Activated naive CD8-positive, alpha-beta T cell treated with anti-CD3 and anti-CD28 coated beads, Interleukin-2, amount 10 ng/mL, durations not matched to agents 7 days and 5 days (primary cell): ENCODE measurements around the gene KCNMA1. TPM values are rescaled to one million over a fixed set of nuclear protein-coding genes. Genes with fewer than 3 reads are reported as not detected.

Experiments used
- ATAC-seq: fragments of 150-1000 bp; cut with Tn5 transposase; one replicate; pipeline ENCODE4 v1.10.0; 2021; ENCODE audit warnings: low read depth, moderate library complexity
- POLR2A ChIA-PET: fragments of 350-600 bp; sonication (Branson Sonifier 250); formaldehyde crosslinking; loops from one replicate; lab custom pipeline; 2021; ENCODE audit warnings: antibody characterized with exemption; lab: Charles Lee
- DNase-seq: peaks from one replicate; pipeline ENCODE4 v3.0.0; 2021
- H3K27ac Mint-ChIP-seq: one replicate; pipeline ENCODE4 v1.8.0; 2022; ENCODE audit warnings: mild to moderate bottlenecking, mixed read lengths
- H3K27me3 Mint-ChIP-seq: one replicate; pipeline ENCODE4 v1.8.0; 2022; ENCODE audit warnings: mild to moderate bottlenecking, moderate library complexity, mixed read lengths
- H3K36me3 Mint-ChIP-seq: one replicate; pipeline ENCODE4 v1.8.0; 2021; ENCODE audit warnings: mild to moderate bottlenecking, mixed read lengths
- H3K4me1 Mint-ChIP-seq: one replicate; pipeline ENCODE4 v1.8.0; 2021; ENCODE audit warnings: mixed read lengths
- H3K4me3 Mint-ChIP-seq: one replicate; pipeline ENCODE4 v1.8.0; 2022; ENCODE audit warnings: mild to moderate bottlenecking, moderate library complexity, mixed read lengths
- H3K9me3 Mint-ChIP-seq: one replicate; pipeline ENCODE4 v1.8.0; 2021; ENCODE audit warnings: mixed read lengths
- total RNA-seq, 2 experiments: library from RNA; stranded (reverse); gene quantifications; one replicate each; pipeline ENCODE4 v1.2.3, GENCODE V29; 2021

The KCNMA1 gene
- total RNA-seq, 2 experiments from 2014 or later, result 0.39 to 0.54 TPM

GRCh38 chr10:77619964-77620703 lies 17.5 kb downstream of the KCNMA1 start:
- Mint-ChIP-seq H3K4me1 (peaks cover 10% of the 10 kb centered on the region), H3K4me3 (no peak overlapping the region), H3K36me3 (no peaks in the 10 kb centered on the region), H3K27ac (no peak overlapping the region), H3K9me3 (no peaks in the 10 kb centered on the region), H3K27me3 (peaks cover 2% of the 10 kb centered on the region)
- POLR2A ChIA-PET, result no interaction called here
- DNase-seq, result no peak
- no peak for ATAC-seq

- ATAC-seq (no peak), DNase-seq (no peak)
- H3K4me1 Mint-ChIP-seq, result peaks cover 9% of the 10 kb centered on the region
- H3K4me3 Mint-ChIP-seq, result no peak overlapping the region
- no peaks in the 10 kb centered on the region for H3K9me3 Mint-ChIP-seq
- H3K27me3 Mint-ChIP-seq, result peaks cover 6% of the 10 kb centered on the region
- POLR2A ChIA-PET, result no interaction called here
- no peaks in the 10 kb centered on the region for H3K36me3 Mint-ChIP-seq
- H3K27ac Mint-ChIP-seq, result no peak overlapping the region
Measured at GRCh38 chr10:77618117-77618516, 19.5 kb downstream of the KCNMA1 start.

GRCh38 chr10:77616766-77617165 lies 20.8 kb downstream of the KCNMA1 start:
- ATAC-seq (no peak), DNase-seq (no peak)
- no peaks in the 10 kb centered on the region for H3K36me3 Mint-ChIP-seq
- peaks cover 2% of the 10 kb centered on the region for H3K4me1 Mint-ChIP-seq
- no peaks in the 10 kb centered on the region for H3K9me3 Mint-ChIP-seq
- POLR2A ChIA-PET, result no interaction called here
- H3K27ac Mint-ChIP-seq, result no peak overlapping the region
- peaks cover 18% of the 10 kb centered on the region for H3K27me3 Mint-ChIP-seq
- no peak overlapping the region for H3K4me3 Mint-ChIP-seq

GRCh38 chr10:77614778-77615625 lies 22.6 kb downstream of the KCNMA1 start:
- H3K36me3 Mint-ChIP-seq, result no peaks in the 10 kb centered on the region
- no peak for DNase-seq
- no peak overlapping the region for H3K27ac Mint-ChIP-seq
- H3K4me1 Mint-ChIP-seq, result no peaks in the 10 kb centered on the region
- peaks cover 18% of the 10 kb centered on the region for H3K27me3 Mint-ChIP-seq
- POLR2A ChIA-PET, result no interaction called here
- ATAC-seq, result no peak
- no peaks in the 10 kb centered on the region for H3K9me3 Mint-ChIP-seq
- no peak overlapping the region for H3K4me3 Mint-ChIP-seq

- no peak overlapping the region for H3K4me3 Mint-ChIP-seq
- H3K36me3 Mint-ChIP-seq, result no peaks in the 10 kb centered on the region
- no peaks in the 10 kb centered on the region for H3K4me1 Mint-ChIP-seq
- no peaks in the 10 kb centered on the region for H3K9me3 Mint-ChIP-seq
- ATAC-seq (no peak), DNase-seq (no peak)
- H3K27ac Mint-ChIP-seq, result no peak overlapping the region
- peaks cover 18% of the 10 kb centered on the region for H3K27me3 Mint-ChIP-seq
- POLR2A ChIA-PET, result no interaction called here
Measured at GRCh38 chr10:77613476-77614130, 24.0 kb downstream of the KCNMA1 start.

DNA sequence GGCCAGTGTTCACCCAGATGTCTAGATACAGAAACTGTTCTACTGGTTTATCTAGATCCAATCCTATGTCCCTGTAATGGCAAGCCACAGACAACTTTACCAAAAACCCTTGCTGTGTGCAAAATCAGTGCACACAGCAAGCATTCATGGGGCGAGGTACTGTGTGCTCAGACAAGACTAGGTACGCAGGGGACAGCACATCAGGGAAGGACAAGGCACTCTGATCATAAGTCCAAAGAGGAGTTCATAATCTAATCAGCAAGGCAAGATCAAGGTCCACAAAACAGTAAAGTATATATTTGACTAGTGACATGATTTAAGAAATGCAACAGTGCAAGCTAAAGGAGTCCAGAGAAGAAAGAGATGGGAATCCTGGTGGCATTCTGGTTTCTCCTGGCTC lies 25.9 kb downstream of the KCNMA1 start:
- no peak overlapping the region for H3K4me3 Mint-ChIP-seq
- H3K27ac Mint-ChIP-seq, result no peak overlapping the region
- ATAC-seq, result no peak
- no peak for DNase-seq
- no peaks in the 10 kb centered on the region for H3K9me3 Mint-ChIP-seq
- peaks cover 16% of the 10 kb centered on the region for H3K27me3 Mint-ChIP-seq
- H3K4me1 Mint-ChIP-seq, result no peaks in the 10 kb centered on the region
- POLR2A ChIA-PET, result no interaction called here
- no peaks in the 10 kb centered on the region for H3K36me3 Mint-ChIP-seq

- Mint-ChIP-seq H3K9me3 (no peaks in the 10 kb centered on the region), H3K27me3 (peaks cover 16% of the 10 kb centered on the region), H3K27ac (no peak overlapping the region), H3K36me3 (no peaks in the 10 kb centered on the region), H3K4me3 (no peak overlapping the region), H3K4me1 (no peaks in the 10 kb centered on the region)
- DNase-seq (no peak), ATAC-seq (no peak)
- POLR2A ChIA-PET, result no interaction called here
Measured at GRCh38 chr10:77611221-77611620, 26.4 kb downstream of the KCNMA1 start.

DNA sequence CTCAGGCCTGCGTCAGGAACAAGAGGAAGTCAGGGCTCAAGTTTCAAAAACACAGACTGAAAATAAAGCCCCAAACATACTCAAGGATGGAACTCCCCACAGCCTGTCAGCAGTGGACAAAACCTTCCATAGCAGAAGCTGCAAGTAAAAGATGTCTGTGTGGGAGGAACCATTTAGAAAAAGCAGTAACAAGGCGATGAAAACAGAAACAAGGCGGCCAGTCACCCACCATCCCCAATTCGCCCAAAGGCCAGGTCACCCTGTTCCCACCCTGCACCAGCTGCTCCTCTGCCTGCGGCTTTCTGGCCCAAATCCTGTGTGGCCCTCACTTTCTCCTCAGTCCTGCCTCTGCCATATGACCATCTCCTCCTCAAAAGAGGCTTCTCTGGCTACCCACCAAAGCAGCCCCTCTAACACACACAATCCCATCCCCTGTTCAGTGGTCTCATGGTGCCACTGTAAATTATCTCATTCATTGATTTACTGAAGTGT lies 27.8 kb downstream of the KCNMA1 start:
- no peak for DNase-seq
- Mint-ChIP-seq H3K27me3 (peaks cover 16% of the 10 kb centered on the region), H3K9me3 (no peaks in the 10 kb centered on the region), H3K4me3 (no peak overlapping the region), H3K4me1 (no peaks in the 10 kb centered on the region), H3K36me3 (no peaks in the 10 kb centered on the region), H3K27ac (no peak overlapping the region)
- POLR2A ChIA-PET, result no interaction called here
- ATAC-seq, result no peak

- Mint-ChIP-seq H3K27ac (no peak overlapping the region), H3K27me3 (peaks cover 14% of the 10 kb centered on the region), H3K36me3 (no peaks in the 10 kb centered on the region), H3K4me3 (no peak overlapping the region), H3K9me3 (no peaks in the 10 kb centered on the region), H3K4me1 (peaks cover 10% of the 10 kb centered on the region)
- DNase-seq (no peak), ATAC-seq (no peak)
- POLR2A ChIA-PET, result no interaction called here
Measured at GRCh38 chr10:77608281-77608680, 29.3 kb downstream of the KCNMA1 start.

DNA sequence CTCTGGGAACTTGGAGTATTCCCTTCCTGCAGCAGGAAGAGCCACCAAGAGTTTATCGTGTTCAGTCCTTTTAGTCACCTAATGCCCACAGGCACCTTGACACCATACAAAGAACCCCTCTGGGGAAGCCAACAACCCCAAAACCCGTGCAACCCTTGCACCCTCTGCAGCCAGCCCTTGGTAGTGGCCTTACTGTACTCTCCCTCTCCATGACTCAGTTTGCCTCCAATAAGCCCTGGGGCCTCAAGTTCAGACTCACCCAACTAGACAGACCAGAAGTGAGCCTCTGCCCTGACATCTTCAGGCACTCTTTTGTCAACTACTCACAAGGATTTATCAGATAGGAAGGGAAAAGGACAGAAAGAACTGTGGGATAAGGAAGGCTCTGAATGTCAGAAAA lies 30.9 kb downstream of the KCNMA1 start:
- Mint-ChIP-seq H3K27me3 (no peaks in the 10 kb centered on the region), H3K27ac (no peak overlapping the region), H3K4me1 (peaks cover 20% of the 10 kb centered on the region), H3K4me3 (no peak overlapping the region), H3K36me3 (no peaks in the 10 kb centered on the region), H3K9me3 (no peaks in the 10 kb centered on the region)
- ATAC-seq (no peak), DNase-seq (no peak)
- POLR2A ChIA-PET, result no interaction called here

DNA sequence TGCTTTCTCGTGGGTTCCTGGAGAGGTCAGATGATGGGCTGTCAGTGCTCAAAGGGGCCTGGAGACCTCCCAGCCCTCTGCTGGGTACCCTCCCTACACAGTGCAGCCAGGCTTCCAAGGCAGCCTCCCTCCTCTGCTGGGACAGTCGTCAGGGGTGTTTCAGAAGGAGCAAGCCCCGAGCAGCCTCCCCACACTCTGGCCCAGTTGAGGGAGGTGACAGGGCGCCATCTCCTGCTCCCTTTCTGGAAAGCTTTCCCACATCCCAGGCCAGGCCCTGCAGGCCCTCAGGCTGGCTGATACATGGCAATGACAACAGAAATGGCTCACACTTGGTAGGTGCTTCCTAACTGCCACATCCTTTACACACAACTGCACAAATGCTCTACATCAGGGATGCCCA lies 32.1 kb downstream of the KCNMA1 start:
- no peaks in the 10 kb centered on the region for H3K27me3 Mint-ChIP-seq
- H3K4me1 Mint-ChIP-seq, result peaks cover 20% of the 10 kb centered on the region
- H3K27ac Mint-ChIP-seq, result no peak overlapping the region
- ATAC-seq (no peak), DNase-seq (no peak)
- H3K9me3 Mint-ChIP-seq, result no peaks in the 10 kb centered on the region
- no peak overlapping the region for H3K4me3 Mint-ChIP-seq
- no peaks in the 10 kb centered on the region for H3K36me3 Mint-ChIP-seq
- POLR2A ChIA-PET, result no interaction called here

DNA sequence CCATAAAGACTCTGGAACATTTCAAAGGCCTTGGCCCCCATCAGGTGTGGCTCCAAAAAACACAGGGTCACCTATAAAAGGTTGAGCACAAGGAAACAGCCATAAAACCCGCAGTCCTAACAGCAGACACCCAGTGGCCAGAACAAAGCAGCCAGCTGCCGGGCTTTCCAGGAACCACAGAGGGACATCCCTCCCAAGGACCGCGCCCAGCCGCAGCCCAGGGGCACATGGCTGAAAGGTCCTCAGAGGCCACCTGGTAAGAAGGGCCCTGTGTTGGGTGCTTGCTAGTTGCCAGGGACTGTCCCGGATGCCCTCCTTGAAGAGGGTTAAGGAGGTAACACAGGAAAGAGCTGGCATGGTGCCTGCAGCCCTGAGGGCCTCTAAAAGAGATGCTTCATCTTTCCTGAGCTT lies 32.7 kb downstream of the KCNMA1 start:
- Mint-ChIP-seq H3K4me3 (no peak overlapping the region), H3K27ac (no peak overlapping the region)
- DNase-seq, result no peak

GRCh38 chr10:77604063-77604462 lies 33.5 kb downstream of the KCNMA1 start:
- ATAC-seq (peak; percentile 2), DNase-seq (no peak)
- POLR2A ChIA-PET, result no interaction called here
- no peaks in the 10 kb centered on the region for H3K9me3 Mint-ChIP-seq
- H3K27me3 Mint-ChIP-seq, result no peaks in the 10 kb centered on the region
- peaks cover 20% of the 10 kb centered on the region for H3K4me1 Mint-ChIP-seq
- H3K4me3 Mint-ChIP-seq, result no peak overlapping the region
- no peaks in the 10 kb centered on the region for H3K36me3 Mint-ChIP-seq
- H3K27ac Mint-ChIP-seq, result peak overlapping the region; percentile 76

More for the DNA sequence above, 32.7 kb downstream of the KCNMA1 start:
- no peak for ATAC-seq
- peaks cover 20% of the 10 kb centered on the region for H3K4me1 Mint-ChIP-seq
- H3K36me3 Mint-ChIP-seq, result no peaks in the 10 kb centered on the region
- POLR2A ChIA-PET, result no interaction called here
- no peaks in the 10 kb centered on the region for H3K27me3 Mint-ChIP-seq
- H3K9me3 Mint-ChIP-seq, result no peaks in the 10 kb centered on the region
